GM19193 (cell line): ENCODE data around the gene CARNS1.

ENCODE experiments used
- POLR2A ChIP-seq: IDR thresholded peaks from 4 replicates; pipeline ENCODE4 v1.6.1; 2011; ENCODE audit not compliant: insufficient read depth, insufficient read length; ENCODE audit errors: extremely low read depth

CARNS1 gene

GRCh38 chr11:67410984-67411784 is 4.3 kb upstream of the CARNS1 start:
- no peak for TF ChIP-seq POLR2A

- no peak for TF ChIP-seq POLR2A
These were observed 3.7 kb upstream of the CARNS1 start for GRCh38 chr11:67411785-67412152.

DNA sequence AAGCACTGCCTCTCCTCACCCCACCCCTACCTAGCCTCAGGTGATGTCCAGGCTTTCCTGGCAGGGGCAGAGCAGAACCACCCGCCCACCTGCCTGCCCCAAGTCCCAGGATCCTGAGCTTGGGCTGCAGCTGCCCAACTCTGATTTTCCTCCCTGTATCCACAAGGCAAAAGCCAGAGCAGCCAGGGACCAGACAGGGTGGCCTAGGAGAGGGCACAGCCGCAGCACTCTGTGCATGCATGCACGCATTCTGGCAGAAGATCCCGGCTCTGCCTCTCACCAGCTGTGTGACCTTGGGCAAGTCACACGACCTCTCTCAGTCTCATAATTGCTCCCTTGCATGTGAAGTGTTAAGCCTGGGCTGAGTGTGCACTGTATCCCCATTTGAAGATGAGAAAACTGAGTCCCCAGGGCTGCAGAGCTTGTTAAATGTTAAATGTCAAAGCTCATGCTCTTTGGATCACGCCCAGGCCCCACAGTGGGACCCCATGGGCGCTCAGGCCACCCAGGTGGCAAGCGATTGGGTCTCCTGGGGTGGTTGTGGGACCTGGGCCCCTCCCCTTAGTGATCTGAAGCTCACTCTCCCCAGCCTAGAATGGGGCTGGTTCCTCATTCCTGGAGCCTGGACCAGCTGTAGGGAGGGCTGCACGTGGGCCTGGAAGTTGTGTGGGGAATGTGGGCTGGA is 2.8 kb upstream of the CARNS1 start:
- TF ChIP-seq POLR2A: no peak

GRCh38 chr11:67413266-67413849 is 2.1 kb upstream of the CARNS1 start:
- no peak for TF ChIP-seq POLR2A

DNA sequence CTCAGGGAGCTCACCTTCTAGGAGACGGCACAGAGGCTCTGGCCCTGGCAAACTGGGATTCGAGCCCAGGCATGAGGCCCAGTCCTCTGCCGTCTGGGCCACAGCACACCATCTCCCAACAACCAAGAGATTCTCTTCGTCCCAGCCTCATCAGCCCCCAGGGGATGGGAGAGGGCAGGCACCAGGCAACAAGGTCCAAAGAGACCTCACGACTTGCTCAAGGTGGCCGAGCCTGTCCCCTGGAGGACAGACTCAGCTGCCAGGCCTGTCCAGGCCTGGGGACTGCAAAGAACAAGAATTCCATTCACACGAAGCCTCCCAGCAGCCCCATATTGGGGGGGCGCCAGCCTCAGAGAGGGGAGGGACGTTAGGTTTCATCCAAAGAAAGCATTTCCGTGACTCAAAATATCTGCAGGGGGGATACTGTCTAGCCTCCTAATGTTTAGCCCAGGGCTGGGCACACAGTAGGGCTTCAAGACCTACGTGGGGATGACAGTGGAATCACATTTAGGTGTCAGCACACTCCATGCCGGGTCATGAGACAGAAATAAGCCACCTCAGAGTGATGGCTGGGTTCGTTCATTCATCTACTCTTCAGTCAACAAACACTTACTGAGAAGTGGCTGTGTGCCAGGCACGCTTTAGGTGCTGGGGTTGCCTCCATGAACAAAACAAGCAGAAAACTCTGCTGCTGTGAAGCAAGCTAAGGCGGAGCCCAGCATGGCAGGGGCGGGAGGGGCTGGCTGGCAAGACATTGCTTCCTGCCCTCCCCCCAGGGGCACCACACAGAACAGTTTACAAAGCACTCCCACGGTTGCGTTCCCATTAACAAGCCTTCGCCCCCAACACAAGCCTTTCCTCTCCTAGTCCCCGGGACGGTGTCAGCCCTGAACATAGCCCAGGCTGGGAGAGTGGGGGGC is 1.2 kb downstream of the CARNS1 start:
- no peak for TF ChIP-seq POLR2A

- no peak for TF ChIP-seq POLR2A
These were observed 1.9 kb downstream of the CARNS1 start for GRCh38 chr11:67417425-67417824.

GRCh38 chr11:67418476-67419281 is 3.2 kb downstream of the CARNS1 start:
- TF ChIP-seq POLR2A: no peak

GRCh38 chr11:67419325-67420049 is 4.0 kb downstream of the CARNS1 start:
- no peak for TF ChIP-seq POLR2A

- TF ChIP-seq POLR2A: no peak
These were observed 4.7 kb downstream of the CARNS1 start for GRCh38 chr11:67420147-67420645.

GRCh38 chr11:67420646-67421429 is 5.4 kb downstream of the CARNS1 start:
- no peak for TF ChIP-seq POLR2A

GRCh38 chr11:67421430-67422031 is 6.1 kb downstream of the CARNS1 start:
- no peak for TF ChIP-seq POLR2A

- TF ChIP-seq POLR2A: no peak
These were observed 7.4 kb downstream of the CARNS1 start for GRCh38 chr11:67422891-67423290.

DNA sequence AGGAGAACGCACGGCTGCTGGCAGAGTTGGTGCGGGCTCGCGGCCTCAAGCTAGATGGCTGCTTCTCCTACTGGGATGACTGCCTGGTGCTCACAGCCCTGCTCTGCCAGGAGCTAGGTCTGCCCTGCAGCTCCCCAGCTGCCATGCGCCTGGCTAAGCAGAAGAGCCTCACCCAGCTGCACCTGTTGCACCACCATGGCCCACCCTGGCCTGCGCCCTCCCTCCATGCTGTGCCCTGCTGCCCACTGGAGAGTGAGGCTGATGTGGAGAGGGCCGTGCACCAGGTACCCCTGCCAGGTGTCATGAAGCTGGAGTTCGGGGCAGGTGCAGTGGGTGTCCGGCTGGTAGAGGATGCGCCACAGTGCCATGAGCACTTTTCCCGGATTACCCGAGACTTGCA is 8.0 kb downstream of the CARNS1 start:
- no peak for TF ChIP-seq POLR2A
